H9 (cell line): Measurements from ENCODE around the gene TNFAIP8L1. TPM values are rescaled to one million over a fixed set of nuclear protein-coding genes. Genes with fewer than 3 reads are reported as not detected.

Experiments
- DNase-seq: peaks from one replicate; pipeline ENCODE4 v3.0.0-alpha.2; 2017
- H2AFZ ChIP-seq: one replicate; pipeline ENCODE4 v1.6.1; 2013; ENCODE audit warnings: mild to moderate bottlenecking, low read length, control low read depth, moderate library complexity
- H2AK5ac ChIP-seq: 2 replicates; pipeline ENCODE4 v1.6.1; 2013; ENCODE audit warnings: low read length, control low read depth, mixed read lengths; ENCODE audit not compliant: insufficient read length
- H2BK120ac ChIP-seq: one replicate; pipeline ENCODE4 v1.6.1; 2013; ENCODE audit warnings: low read depth, mild to moderate bottlenecking, low read length, control low read depth, inconsistent platforms; ENCODE audit not compliant: poor library complexity, severe bottlenecking
- H2BK12ac ChIP-seq: 2 replicates; pipeline ENCODE4 v1.6.1; 2013; ENCODE audit warnings: low read length, control low read depth, mixed read lengths, low read depth; ENCODE audit not compliant: insufficient read length
- H2BK15ac ChIP-seq: 2 replicates; pipeline ENCODE4 v1.6.1; 2013; ENCODE audit warnings: low read depth, low read length, control low read depth
- H2BK20ac ChIP-seq: one replicate; pipeline ENCODE4 v1.6.1; 2013; ENCODE audit warnings: low read depth, mild to moderate bottlenecking, low read length, control low read depth, inconsistent platforms; ENCODE audit not compliant: poor library complexity, severe bottlenecking
- H2BK5ac ChIP-seq: 2 replicates; pipeline ENCODE4 v1.6.1; 2013; ENCODE audit warnings: low read length, control low read depth, mixed read lengths; ENCODE audit not compliant: insufficient read length
- H3K14ac ChIP-seq: 2 replicates; pipeline ENCODE4 v1.6.1; 2013; ENCODE audit warnings: low read length, control low read depth; ENCODE audit not compliant: insufficient read depth
- H3K18ac ChIP-seq: 2 replicates; pipeline ENCODE4 v1.6.1; 2013; ENCODE audit warnings: low read depth, mild to moderate bottlenecking, mixed read lengths, low read length, control low read depth; ENCODE audit not compliant: insufficient read length
- H3K23ac ChIP-seq: 2 replicates; pipeline ENCODE4 v1.6.1; 2013; ENCODE audit warnings: low read length, control low read depth, mixed read lengths, low read depth; ENCODE audit not compliant: insufficient read length
- H3K23me2 ChIP-seq: 2 replicates; pipeline ENCODE4 v1.6.1; 2013; ENCODE audit warnings: low read depth, mild to moderate bottlenecking, mixed read lengths, low read length, control low read depth; ENCODE audit not compliant: insufficient read length, poor library complexity, severe bottlenecking
- H3K27ac ChIP-seq: 2 replicates; pipeline ENCODE4 v1.5.1; 2013; ENCODE audit warnings: low read length, control low read depth, mixed read lengths, low read depth; ENCODE audit not compliant: insufficient read length
- H3K27me3 ChIP-seq: 2 replicates; pipeline ENCODE4 v1.6.1; 2013; ENCODE audit warnings: low read length, control low read depth, inconsistent platforms; ENCODE audit not compliant: insufficient read depth
- H3K4ac ChIP-seq: 2 replicates; pipeline ENCODE4 v1.6.1; 2013; ENCODE audit warnings: low read depth, mild to moderate bottlenecking, control low read depth, inconsistent platforms, low read length, moderate library complexity
- H3K4me1 ChIP-seq: 2 replicates; pipeline ENCODE4 v1.6.1; 2013; ENCODE audit warnings: low read length, control low read depth, inconsistent platforms; ENCODE audit not compliant: insufficient read depth
- H3K4me2 ChIP-seq: 2 replicates; pipeline ENCODE4 v1.6.1; 2013; ENCODE audit warnings: low read length, control low read depth, mixed read lengths; ENCODE audit not compliant: insufficient read length, insufficient read depth
- H3K56ac ChIP-seq: 2 replicates; pipeline ENCODE4 v1.6.1; 2013; ENCODE audit warnings: low read depth, mild to moderate bottlenecking, mixed read lengths, low read length, control low read depth; ENCODE audit not compliant: insufficient read length
- H3K79me1 ChIP-seq: 2 replicates; pipeline ENCODE4 v1.6.1; 2013; ENCODE audit warnings: low read depth, mild to moderate bottlenecking, moderate library complexity, low read length, control low read depth, inconsistent platforms; ENCODE audit not compliant: insufficient read depth, poor library complexity, severe bottlenecking
- H3K79me2 ChIP-seq: 2 replicates; pipeline ENCODE4 v1.6.1; 2013; ENCODE audit warnings: low read length, control low read depth, inconsistent platforms; ENCODE audit not compliant: insufficient read depth
- H3K9ac ChIP-seq: 2 replicates; pipeline ENCODE4 v1.6.1; 2013; ENCODE audit warnings: low read length, control low read depth, mixed read lengths; ENCODE audit not compliant: insufficient read length; ENCODE audit errors: extremely low read depth
- H3K9me3 ChIP-seq: one replicate; pipeline ENCODE4 v1.6.1; 2013; ENCODE audit warnings: low read depth, low read length, inconsistent platforms; ENCODE audit not compliant: control insufficient read depth
- H3T11ph ChIP-seq: one replicate; pipeline ENCODE4 v1.6.1; 2013; ENCODE audit warnings: mild to moderate bottlenecking, low read length, control low read depth, inconsistent platforms
- H4K20me1 ChIP-seq: one replicate; pipeline ENCODE4 v1.6.1; 2013; ENCODE audit not compliant: control insufficient read depth, insufficient read length, insufficient read depth
- H4K5ac ChIP-seq: 2 replicates; pipeline ENCODE4 v1.6.1; 2013; ENCODE audit warnings: low read depth, mild to moderate bottlenecking, mixed read lengths, low read length, control low read depth; ENCODE audit not compliant: insufficient read length
- H4K8ac ChIP-seq: replicated peaks from 2 replicates; pipeline ENCODE4 v1.6.1; 2013; ENCODE audit warnings: low read length, control low read depth, mixed read lengths, low read depth; ENCODE audit not compliant: insufficient read length
- H4K91ac ChIP-seq: 2 replicates; pipeline ENCODE4 v1.6.1; 2013; ENCODE audit warnings: low read depth, mild to moderate bottlenecking, moderate library complexity, mixed read lengths, low read length, control low read depth; ENCODE audit not compliant: insufficient read length
- H3K27ac Mint-ChIP-seq, 3 experiments: 2 replicates in 2 of 3; 3 replicates in 1 of 3; pipeline ENCODE4 v1.8.0; 2020 to 2021; ENCODE audit warnings: mixed read lengths in 3 of 3, mild to moderate bottlenecking in 1 of 3, moderate library complexity in 1 of 3
- H3K27me3 Mint-ChIP-seq: 2 replicates; pipeline ENCODE4 v1.8.0; 2021; ENCODE audit warnings: low read depth, mild to moderate bottlenecking, moderate library complexity, mixed read lengths
- H3K36me3 Mint-ChIP-seq, 3 experiments: 2 replicates in 2 of 3; 3 replicates in 1 of 3; pipeline ENCODE4 v1.8.0; 2020 to 2021; ENCODE audit warnings: low read depth in 3 of 3, mixed read lengths in 3 of 3; ENCODE audit not compliant: insufficient read depth in 1 of 3
- H3K4me1 Mint-ChIP-seq, 2 experiments: 2 replicates each; pipeline ENCODE4 v1.8.0; 2020; ENCODE audit warnings: mixed read lengths in 2 of 2
- H3K4me3 Mint-ChIP-seq, 2 experiments: 2 replicates in 1 of 2; 3 replicates in 1 of 2; pipeline ENCODE4 v1.8.0; 2020 to 2021; ENCODE audit warnings: mild to moderate bottlenecking in 2 of 2, mixed read lengths in 2 of 2, moderate library complexity in 1 of 2
- H3K9me3 Mint-ChIP-seq, 2 experiments: 2 replicates in 1 of 2; 3 replicates in 1 of 2; pipeline ENCODE4 v1.8.0; 2020; ENCODE audit warnings: mild to moderate bottlenecking in 2 of 2, mixed read lengths in 2 of 2, moderate library complexity in 1 of 2
- whole genome bisulfite sequencing: extraction: QIAGEN DNeasy Blood & Tissue Kit; methylation state at CpG from one replicate; pipeline ENCODE4 v1.1.7; 2013; ENCODE audit warnings: missing lambda C conversion rate, low lambda C conversion rate, mixed read lengths; ENCODE audit not compliant: insufficient read length; ENCODE audit errors: extremely low coverage; 5-methylcytosine and 5-hydroxymethylcytosine counted together
- total RNA-seq: library from RNA; stranded (reverse); gene quantifications from 2 replicates; pipeline ENCODE4 v1.2.1, GENCODE V29; 2021
- TF ChIP-seq, protein P1 (sequence below): fragments of 200-600 bp; sonication (generic); conservative IDR thresholded peaks from 3 replicates; pipeline ENCODE4 v1.8.0; 2021; ENCODE audit warnings: antibody characterized with exemption, mild to moderate bottlenecking

The TNFAIP8L1 gene
- total RNA-seq, 1 experiment from 2014 or later: 4.2 TPM

GRCh38 chr19:4684312-4685095, 45.2 kb downstream of the TNFAIP8L1 start:
- H4K5ac ChIP-seq: no peak overlapping the region
- H3K9ac ChIP-seq: no peak overlapping the region
- TF ChIP-seq, protein P1, sequence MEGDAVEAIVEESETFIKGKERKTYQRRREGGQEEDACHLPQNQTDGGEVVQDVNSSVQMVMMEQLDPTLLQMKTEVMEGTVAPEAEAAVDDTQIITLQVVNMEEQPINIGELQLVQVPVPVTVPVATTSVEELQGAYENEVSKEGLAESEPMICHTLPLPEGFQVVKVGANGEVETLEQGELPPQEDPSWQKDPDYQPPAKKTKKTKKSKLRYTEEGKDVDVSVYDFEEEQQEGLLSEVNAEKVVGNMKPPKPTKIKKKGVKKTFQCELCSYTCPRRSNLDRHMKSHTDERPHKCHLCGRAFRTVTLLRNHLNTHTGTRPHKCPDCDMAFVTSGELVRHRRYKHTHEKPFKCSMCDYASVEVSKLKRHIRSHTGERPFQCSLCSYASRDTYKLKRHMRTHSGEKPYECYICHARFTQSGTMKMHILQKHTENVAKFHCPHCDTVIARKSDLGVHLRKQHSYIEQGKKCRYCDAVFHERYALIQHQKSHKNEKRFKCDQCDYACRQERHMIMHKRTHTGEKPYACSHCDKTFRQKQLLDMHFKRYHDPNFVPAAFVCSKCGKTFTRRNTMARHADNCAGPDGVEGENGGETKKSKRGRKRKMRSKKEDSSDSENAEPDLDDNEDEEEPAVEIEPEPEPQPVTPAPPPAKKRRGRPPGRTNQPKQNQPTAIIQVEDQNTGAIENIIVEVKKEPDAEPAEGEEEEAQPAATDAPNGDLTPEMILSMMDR: no peak
- H3K4me3 Mint-ChIP-seq: no peak overlapping the region
- no peak overlapping the region for H2AK5ac ChIP-seq
- no peaks in the 10 kb centered on the region for H3K79me2 ChIP-seq
- no peak for DNase-seq
- WGBS: no CpG with 5 or more reads among the region's 28 CpGs
- H3K4ac ChIP-seq: no peak overlapping the region
- no peaks in the 10 kb centered on the region for H3K9me3 Mint-ChIP-seq
- no peak overlapping the region for H3K56ac ChIP-seq
- H3K27me3 ChIP-seq: no peaks in the 10 kb centered on the region
- H3K27ac ChIP-seq: no peak overlapping the region
- no peaks in the 10 kb centered on the region for H3K9me3 ChIP-seq
- H3K27me3 Mint-ChIP-seq: no peaks in the 10 kb centered on the region
- peaks cover 15 to 52% (median 18%) of the 10 kb centered on the region in 3 experiments for H3K36me3 Mint-ChIP-seq
- H3K27ac Mint-ChIP-seq: no peak overlapping the region
- no peak overlapping the region for H3K23ac ChIP-seq
- no peak overlapping the region for H2BK15ac ChIP-seq
- H3K4me1 Mint-ChIP-seq: peaks cover 0 to 2% of the 10 kb centered on the region in 2 experiments; a peak in 2 of 4 replicates
- H4K91ac ChIP-seq: no peak overlapping the region
- H3T11ph ChIP-seq: no peak overlapping the region
- H2BK20ac ChIP-seq: no peak overlapping the region
- no peaks in the 10 kb centered on the region for H4K20me1 ChIP-seq
- H2BK5ac ChIP-seq: no peak overlapping the region
- no peaks in the 10 kb centered on the region for H3K4me1 ChIP-seq
- H2AFZ ChIP-seq: no peak overlapping the region
- no peak overlapping the region for H2BK12ac ChIP-seq
- no peak overlapping the region for H3K4me2 ChIP-seq
- no peak overlapping the region for H3K14ac ChIP-seq
- H4K8ac ChIP-seq: no peak overlapping the region
- H2BK120ac ChIP-seq: no peak overlapping the region
- no peaks in the 10 kb centered on the region for H3K79me1 ChIP-seq
- no peak overlapping the region for H3K18ac ChIP-seq
- no peaks in the 10 kb centered on the region for H3K23me2 ChIP-seq
